ENCODE data around the gene METTL15. TPM values are rescaled to one million over a fixed set of nuclear protein-coding genes. Genes with fewer than 3 reads are reported as not detected.

The METTL15 gene
- total RNA-seq, 6 experiments from 2014 or later = 6.5 to 12.0 (median 7.9) TPM

DNA sequence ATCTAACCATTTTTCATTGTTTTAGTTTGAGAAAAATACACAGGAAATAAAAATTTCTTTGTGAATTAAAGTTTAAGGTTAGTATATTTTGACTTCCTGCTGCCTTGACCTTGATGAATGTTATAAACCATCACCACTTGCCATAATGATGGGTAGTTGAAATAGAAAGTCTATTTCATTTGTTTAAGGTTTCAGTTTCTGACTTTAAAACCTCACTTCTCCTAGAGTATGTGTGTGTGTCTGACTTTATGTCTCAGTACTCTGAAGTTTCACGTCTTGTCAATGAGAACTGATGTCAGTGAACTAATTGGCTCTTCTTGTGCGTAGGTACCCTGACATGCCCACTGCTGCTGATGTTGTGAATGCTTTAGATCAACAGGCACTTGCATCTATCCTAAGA, 188.2 kb downstream of the METTL15 start:
- no peak for DNase-seq
- no peaks in the 10 kb centered on the region for H3K36me3 ChIP-seq
- intact Hi-C loops (cut with DNase I) = no loop called here
- no peak overlapping the region for H3K4me3 ChIP-seq
- H3K4me1 ChIP-seq = no peaks in the 10 kb centered on the region
- 91% methylated on average over 2 of the region's 2 CpGs for WGBS (ENCODE audit: insufficient coverage, low coverage, low lambda C conversion rate, missing lambda C conversion rate)
- H3K9me3 ChIP-seq = no peaks in the 10 kb centered on the region
- TF ChIP-seq POLR2A (IDR thresholded peaks at IDR 0.05) = no peak
- TF ChIP-seq, protein P1, sequence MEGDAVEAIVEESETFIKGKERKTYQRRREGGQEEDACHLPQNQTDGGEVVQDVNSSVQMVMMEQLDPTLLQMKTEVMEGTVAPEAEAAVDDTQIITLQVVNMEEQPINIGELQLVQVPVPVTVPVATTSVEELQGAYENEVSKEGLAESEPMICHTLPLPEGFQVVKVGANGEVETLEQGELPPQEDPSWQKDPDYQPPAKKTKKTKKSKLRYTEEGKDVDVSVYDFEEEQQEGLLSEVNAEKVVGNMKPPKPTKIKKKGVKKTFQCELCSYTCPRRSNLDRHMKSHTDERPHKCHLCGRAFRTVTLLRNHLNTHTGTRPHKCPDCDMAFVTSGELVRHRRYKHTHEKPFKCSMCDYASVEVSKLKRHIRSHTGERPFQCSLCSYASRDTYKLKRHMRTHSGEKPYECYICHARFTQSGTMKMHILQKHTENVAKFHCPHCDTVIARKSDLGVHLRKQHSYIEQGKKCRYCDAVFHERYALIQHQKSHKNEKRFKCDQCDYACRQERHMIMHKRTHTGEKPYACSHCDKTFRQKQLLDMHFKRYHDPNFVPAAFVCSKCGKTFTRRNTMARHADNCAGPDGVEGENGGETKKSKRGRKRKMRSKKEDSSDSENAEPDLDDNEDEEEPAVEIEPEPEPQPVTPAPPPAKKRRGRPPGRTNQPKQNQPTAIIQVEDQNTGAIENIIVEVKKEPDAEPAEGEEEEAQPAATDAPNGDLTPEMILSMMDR (IDR thresholded peaks at IDR 0.05) = no peak
- no peaks in the 10 kb centered on the region for H3K27me3 ChIP-seq
- no peak for ATAC-seq
- no peak overlapping the region for H3K27ac ChIP-seq

DNA sequence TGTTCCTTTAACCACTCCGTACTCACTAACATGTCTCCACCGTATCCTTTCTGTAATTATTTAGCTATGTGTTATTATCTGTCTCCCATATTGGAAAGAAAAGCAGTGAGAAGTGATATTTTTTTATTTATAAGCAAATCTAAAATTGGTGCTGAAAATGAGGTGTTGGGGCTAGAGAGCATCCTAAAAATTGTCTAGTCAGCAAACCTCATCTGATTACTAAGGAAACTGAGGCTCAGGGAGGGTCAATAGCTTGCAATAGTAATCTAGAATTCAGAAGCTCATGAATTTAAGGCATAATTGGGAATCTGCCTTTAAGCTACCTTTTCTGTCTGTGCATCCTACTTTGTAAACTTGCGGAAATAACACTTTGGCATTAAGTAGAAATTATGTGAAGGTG, 190.0 kb downstream of the METTL15 start:
- WGBS (ENCODE audit: insufficient coverage, low coverage, low lambda C conversion rate, missing lambda C conversion rate) = 98% methylated on average over 3 of the region's 3 CpGs
- Histone ChIP-seq H3K27me3 (no peaks in the 10 kb centered on the region), H3K4me3 (no peak overlapping the region), H3K36me3 (peaks cover 0 to 4% (median 0%) of the 10 kb centered on the region in 4 donors), H3K9me3 (no peaks in the 10 kb centered on the region), H3K4me1 (no peaks in the 10 kb centered on the region), H3K27ac (no peak overlapping the region)
- DNase-seq (no peak), ATAC-seq (no peak)
- TF ChIP-seq, protein P1 (IDR thresholded peaks at IDR 0.05) = no peak
- no peak for TF ChIP-seq POLR2A (IDR thresholded peaks at IDR 0.05)
- intact Hi-C loops (cut with DNase I) = no loop called here

DNA sequence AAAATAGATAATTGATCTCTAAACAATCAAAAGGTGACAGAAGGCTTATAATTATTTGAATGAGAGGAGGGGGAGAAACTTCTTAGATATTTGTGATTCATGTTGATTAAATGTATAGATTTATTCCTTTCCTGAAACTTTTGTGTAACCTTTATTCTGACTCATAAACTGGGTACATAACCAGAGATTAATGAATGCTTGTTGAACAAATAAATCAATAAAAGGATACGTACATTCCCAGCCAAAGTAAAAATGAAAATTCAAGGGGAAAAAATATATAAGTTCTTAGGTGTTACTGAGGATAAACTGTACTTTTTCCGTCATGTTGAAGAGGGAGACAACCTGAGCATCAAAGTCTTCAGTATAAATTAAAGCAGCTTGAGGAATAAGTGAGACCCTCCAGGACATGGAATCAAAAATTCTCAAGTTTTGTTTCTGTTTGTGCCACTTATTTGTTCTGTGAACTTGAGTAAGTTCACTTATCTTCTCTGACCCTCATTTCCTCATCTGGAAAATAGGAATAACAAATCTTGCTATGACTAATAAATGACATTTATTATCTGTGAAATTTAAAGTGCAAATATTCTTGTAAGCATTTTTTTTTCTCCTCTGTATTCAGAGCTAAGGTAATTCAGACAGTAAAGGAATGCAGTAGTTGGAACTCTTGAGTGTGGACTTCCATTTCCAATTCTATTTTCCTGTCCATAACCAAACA, 195.4 kb downstream of the METTL15 start:
- intact Hi-C loops (cut with DNase I) = no loop called here
- DNase-seq (no peak), ATAC-seq (no peak)
- no peaks in the 10 kb centered on the region for H3K27me3 ChIP-seq
- H3K9me3 ChIP-seq = no peaks in the 10 kb centered on the region
- no peak for TF ChIP-seq POLR2A (IDR thresholded peaks at IDR 0.05)
- H3K36me3 ChIP-seq = peaks cover 0 to 4% (median 0%) of the 10 kb centered on the region in 4 donors
- no peak overlapping the region for H3K4me3 ChIP-seq
- no peak overlapping the region for H3K27ac ChIP-seq
- 77% methylated on average over 2 of the region's 2 CpGs for WGBS (ENCODE audit: insufficient coverage, low coverage, low lambda C conversion rate, missing lambda C conversion rate)
- H3K4me1 ChIP-seq = no peaks in the 10 kb centered on the region

DNA sequence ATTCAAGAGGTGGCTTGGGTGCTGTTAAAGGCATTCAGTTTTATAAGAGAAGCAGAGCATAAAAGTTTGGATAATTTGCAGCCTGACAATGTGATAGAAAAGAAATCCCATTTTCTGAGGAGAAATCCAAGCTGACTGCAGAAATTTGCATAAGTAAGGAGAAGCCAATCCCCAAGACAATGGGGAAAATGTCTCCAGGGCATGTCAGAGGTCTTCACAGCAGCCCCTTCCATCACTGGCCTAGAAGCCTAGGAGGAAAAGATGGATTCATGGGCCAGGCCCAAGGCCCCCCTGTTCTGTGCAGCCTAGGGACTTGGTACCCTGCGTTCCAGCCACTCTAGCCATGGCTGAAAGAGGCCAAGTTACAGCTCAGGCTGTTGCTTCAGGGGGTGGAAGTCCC, 207.3 kb downstream of the METTL15 start:
- Histone ChIP-seq H3K4me1 (no peaks in the 10 kb centered on the region), H3K27me3 (no peaks in the 10 kb centered on the region), H3K4me3 (no peak overlapping the region), H3K36me3 (no peaks in the 10 kb centered on the region), H3K9me3 (no peaks in the 10 kb centered on the region), H3K27ac (no peak overlapping the region)
- no CpG with 5 or more reads among the region's 1 CpG for WGBS (ENCODE audit: insufficient coverage, low coverage, low lambda C conversion rate, missing lambda C conversion rate)
- ATAC-seq = no peak
- TF ChIP-seq, protein P1 (IDR thresholded peaks at IDR 0.05) = no peak
- TF ChIP-seq POLR2A (IDR thresholded peaks at IDR 0.05) = no peak
- intact Hi-C loops (cut with DNase I) = no loop called here
- DNase-seq = no peak

DNA sequence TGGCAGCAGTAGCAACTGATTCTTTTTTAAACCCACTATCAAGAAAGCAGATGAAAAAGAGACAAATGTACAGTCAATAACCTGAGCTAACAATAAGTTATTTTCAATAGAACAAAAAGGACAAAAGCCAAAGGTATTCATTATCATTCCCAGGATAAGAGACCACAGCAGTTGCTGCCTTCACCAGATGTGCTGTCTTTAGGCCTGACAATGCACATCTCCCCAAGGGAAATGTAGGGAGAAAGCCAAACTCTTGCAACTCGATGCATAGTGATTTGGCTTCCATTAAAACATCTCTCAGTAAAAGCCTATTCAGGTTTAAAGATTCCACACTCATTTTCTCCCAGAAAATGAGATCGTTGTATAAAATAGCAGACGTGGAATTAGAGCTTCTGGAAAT, 210.7 kb downstream of the METTL15 start:
- 91% methylated on average over 3 of the region's 3 CpGs for WGBS (ENCODE audit: insufficient coverage, low coverage, low lambda C conversion rate, missing lambda C conversion rate)

More for the DNA sequence above, 210.7 kb downstream of the METTL15 start:
- DNase-seq (no peak), ATAC-seq (no peak)
- H3K36me3 ChIP-seq = no peaks in the 10 kb centered on the region
- no peak overlapping the region for H3K27ac ChIP-seq
- no peaks in the 10 kb centered on the region for H3K27me3 ChIP-seq
- intact Hi-C loops (cut with DNase I) = no loop called here
- H3K4me3 ChIP-seq = no peak overlapping the region
- TF ChIP-seq, protein P1 (IDR thresholded peaks at IDR 0.05) = no peak
- no peak for TF ChIP-seq POLR2A (IDR thresholded peaks at IDR 0.05)
- H3K9me3 ChIP-seq = no peaks in the 10 kb centered on the region
- no peaks in the 10 kb centered on the region for H3K4me1 ChIP-seq
